Neural progenitor cell (in vitro differentiated cells): ENCODE measurements around the gene SLC52A3.

Experiments
- CTCF ChIP-seq: fragments of 200-600 bp; sonication (generic); IDR thresholded peaks from 2 replicates; pipeline ENCODE4 v1.5.1; 2017; ENCODE audit warnings: antibody characterized with exemption, mild to moderate bottlenecking
- EZH2phosphoT487 ChIP-seq: fragments of 200-600 bp; sonication (generic); IDR thresholded peaks from 2 replicates; pipeline ENCODE4 v1.6.1; 2017; ENCODE audit warnings: antibody characterized with exemption

- TF ChIP-seq EZH2phosphoT487 (no peak), CTCF (no peak)
Measured at GRCh38 chr20:764255-764654, 4.0 kb downstream of the SLC52A3 start.
